HG03064 (cell line): ENCODE measurements around the gene WRAP53.

Source experiments
- ATAC-seq: cut with Tn5 transposase; IDR thresholded peaks from one replicate; pipeline ENCODE4 v1.9.1; 2021; ENCODE audit warnings: low read depth; ENCODE audit not compliant: unreplicated experiment

WRAP53 gene

DNA sequence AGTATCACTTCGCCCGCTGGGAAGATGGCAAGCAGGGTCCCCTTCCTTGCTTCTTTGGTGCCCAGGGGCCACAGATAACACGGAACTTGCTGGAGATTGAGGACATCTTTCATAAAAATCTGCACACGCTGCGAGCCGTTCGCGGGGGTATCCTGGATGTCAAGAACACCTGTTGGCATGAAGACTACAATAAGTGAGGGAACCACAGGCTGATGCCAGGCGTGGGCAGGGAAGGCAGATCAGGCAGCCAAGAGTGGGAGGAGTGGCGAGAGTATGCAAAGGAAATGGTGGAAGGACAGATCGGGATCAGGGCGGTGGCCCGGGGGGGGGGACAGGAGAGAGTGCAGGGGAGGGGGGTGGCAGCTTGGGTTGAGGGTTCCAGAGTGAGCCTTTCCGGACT, 51.5 kb downstream of the WRAP53 start:
- ATAC-seq = no peak

DNA sequence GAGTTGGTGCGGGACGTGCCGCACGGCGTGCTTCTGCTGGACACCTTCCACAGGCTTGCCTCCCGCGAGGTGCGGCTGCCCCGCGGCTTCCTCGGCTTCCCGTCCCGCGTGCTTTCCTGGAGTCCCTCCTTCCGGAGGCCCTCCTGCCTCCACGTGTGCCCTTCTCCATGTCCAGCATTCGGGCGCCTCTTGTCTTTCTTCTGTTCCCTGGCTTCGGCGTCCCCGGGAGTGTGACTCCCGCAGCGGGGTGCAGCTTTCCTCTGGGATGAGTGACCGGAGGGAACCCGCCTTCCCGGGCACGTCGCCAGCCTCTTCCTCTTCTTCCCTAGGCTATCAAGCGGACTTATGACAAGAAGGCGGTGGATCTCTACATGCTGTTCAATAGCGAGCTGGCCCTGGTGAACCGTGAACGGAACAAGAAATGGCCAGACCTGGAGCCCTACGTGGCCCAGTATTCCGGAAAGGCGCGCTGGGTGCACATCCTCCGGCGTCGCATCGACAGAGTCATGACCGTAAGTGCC, 52.3 kb downstream of the WRAP53 start:
- no peak for ATAC-seq

DNA sequence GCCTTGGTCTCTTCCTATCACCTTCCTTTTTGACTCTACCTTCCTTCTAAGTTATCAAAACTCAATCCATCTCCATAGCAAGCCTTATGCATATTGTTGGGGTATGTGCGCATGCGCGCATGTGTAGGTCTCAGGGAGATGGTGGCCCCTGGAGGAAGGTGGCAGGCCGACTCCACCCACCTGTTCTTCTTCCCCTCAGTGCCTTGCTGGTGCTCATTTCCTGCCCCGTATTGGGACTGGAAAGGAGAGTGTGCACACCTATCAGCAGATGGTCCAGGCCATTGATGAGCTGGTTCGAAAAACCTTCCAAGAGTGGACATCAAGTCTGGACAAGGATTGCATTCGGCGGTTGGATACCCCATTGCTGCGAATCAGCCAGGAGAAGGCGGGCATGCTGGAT, 54.5 kb downstream of the WRAP53 start:
- no peak for ATAC-seq

DNA sequence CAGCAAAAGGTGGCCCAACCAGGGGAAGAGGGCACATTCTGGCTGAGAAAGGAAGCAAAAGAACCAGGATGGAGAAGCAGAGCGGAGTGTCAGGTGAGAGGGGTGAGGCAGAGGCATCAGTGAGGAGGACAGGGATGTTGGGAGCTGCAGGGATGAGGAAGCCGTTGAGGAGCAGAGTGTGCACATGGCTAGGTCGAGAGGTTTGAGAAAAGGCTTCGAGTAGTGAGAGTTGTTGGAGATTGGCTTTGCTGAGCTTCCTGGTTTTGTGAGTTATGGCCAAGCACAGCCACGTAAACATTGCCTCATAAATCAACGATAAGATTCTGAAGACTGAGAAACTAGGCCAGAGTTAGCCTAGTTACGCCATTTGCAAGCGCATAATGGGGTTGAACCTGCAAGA, 56.1 kb downstream of the WRAP53 start:
- ATAC-seq = no peak

DNA sequence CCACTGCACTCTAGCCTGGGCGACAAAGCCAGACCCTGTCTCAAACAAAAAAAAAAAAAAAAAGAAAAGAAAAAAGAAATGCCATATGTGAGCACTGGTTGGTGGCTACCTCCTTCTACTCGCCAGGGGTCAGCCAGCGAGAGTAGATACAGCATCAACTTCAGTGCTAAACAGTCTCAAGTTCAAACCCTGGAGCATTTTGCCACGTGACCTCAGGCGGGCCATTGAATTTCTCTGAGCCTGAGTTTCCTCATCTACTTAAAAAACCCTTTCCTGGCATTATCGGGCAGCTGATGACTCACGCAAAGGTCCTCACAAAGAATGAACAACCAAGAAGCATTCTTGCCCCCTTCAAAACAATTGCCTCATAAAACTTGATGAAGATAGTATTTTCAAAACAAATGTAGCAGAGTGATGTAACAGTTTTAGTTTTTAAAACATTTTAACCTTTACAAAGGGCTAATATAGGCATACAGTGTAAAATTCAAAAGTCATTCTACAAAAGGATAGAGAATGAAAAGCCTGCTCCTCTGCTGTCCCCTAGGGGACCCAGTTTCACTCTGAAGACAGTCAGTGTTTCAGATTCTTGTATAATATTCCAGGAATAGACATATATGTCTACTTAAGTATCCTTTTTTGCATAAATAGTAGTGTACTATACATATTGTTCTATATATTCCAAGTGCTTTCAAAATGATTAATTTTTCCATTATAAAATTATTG, 57.6 kb downstream of the WRAP53 start:
- ATAC-seq = no peak

DNA sequence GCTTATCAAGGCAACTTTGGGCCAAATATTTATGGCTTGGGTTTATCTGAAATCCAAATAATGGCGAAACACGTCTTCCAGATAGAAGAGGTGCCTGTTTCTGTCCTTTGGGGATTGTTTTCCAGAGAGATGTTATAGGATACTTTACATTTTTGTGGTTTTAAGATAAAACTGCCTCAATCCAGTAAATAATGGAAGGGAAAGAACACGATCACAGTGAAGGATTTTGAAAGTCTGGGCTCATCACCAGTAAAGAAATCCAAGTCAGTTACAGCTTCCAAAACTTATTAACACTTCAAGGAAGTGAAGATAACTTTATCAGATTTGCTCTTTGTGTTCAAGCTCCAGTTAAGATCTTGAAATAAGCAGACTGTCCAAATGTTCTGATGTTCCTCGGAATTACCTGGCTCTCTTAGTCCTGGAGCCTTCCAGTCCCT, 59.4 kb downstream of the WRAP53 start:
- ATAC-seq = no peak

DNA sequence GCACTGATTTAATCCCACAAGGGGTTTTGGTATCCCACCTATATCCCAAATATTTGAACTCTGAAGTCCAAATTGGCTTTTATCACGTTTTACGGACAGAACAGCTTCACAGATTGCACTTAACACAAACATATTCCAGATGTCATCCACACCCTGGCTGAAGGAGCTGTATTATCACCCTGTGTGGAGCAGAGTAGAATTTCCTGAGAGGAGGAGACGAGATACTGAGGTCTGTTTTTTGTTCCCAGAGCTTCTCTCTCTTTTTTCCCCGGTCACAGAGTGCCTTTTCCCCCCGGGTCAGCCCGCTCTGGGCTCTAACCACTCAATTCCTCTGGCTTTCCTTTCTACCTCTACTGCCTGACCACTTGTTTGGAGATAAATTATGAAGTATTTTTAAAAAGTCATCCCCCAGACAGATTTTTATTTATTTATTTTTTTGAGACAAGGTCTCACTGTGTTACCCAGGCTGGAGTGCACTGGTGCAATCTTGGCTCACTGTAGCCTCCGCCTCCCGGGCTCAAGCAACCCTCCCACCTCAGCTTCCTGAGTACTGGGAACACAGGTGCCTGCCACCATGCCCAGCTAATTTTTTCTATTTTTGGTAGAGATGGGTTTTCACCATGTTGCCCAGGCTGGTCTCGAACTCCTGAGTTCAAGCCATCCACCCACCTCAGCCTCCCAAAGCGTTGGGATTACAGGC, 59.9 kb downstream of the WRAP53 start:
- no peak for ATAC-seq

DNA sequence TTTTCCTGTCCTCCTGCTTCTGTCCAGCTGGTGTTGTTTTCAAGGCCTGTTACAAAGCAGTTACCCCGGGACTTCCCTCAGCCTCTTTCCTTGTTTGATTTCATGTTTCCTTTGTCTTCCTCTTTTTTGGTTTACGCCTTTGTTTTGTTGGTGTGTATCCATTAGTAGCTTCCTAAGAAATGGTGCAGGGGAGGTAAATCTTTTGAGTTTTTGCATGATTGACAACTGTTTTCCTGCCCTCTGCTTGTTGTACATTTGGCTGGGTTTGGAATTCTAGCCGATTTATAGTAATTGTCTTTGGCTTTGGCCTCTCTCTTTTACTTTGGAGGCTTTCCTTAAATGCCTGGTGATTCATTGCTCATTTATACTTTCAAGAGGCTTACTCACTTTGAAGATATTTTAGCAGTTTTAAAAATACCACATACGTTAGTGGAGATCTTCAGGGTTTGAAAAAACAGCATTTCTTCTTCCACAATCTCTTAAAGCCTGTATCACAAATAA, 62.1 kb downstream of the WRAP53 start:
- no peak for ATAC-seq
